ENCODE results near the gene C1orf21.

C1orf21 gene

GRCh38 chr1:184408580-184408979, 21.8 kb downstream of the C1orf21 start:
- no peak overlapping the region for H2BK12ac ChIP-seq (ENCODE audit: low read length)
- H3K27ac ChIP-seq (ENCODE audit: low read depth, low read length) = peak overlapping the region; percentile 53
- H3K36me3 ChIP-seq (ENCODE audit: control insufficient read depth in 1 of 2, insufficient read depth in 2 of 2, low read length in 2 of 2) = no peaks in the 10 kb centered on the region
- no peak overlapping the region for H2BK5ac ChIP-seq (ENCODE audit: low read depth, low read length, poor library complexity)
- no peak overlapping the region for H4K91ac ChIP-seq (ENCODE audit: low read depth, low read length)
- H3K4me3 ChIP-seq (ENCODE audit: low read depth, low read length) = no peak overlapping the region
- H3K9ac ChIP-seq (ENCODE audit: low read length) = no peak overlapping the region
- H3K4ac ChIP-seq (ENCODE audit: low read depth, low read length) = no peak overlapping the region
- no peak overlapping the region for H3K23ac ChIP-seq (ENCODE audit: low read length)
- H2AFZ ChIP-seq (ENCODE audit: insufficient read depth, low read length, poor library complexity) = no peak overlapping the region
- H3K4me2 ChIP-seq (ENCODE audit: low read length) = peak overlapping the region; percentile 8
- no peak overlapping the region for H4K8ac ChIP-seq (ENCODE audit: low read depth, low read length)
- H2AK5ac ChIP-seq (ENCODE audit: low read length) = no peak overlapping the region
- DNase-seq = no peak
- no peaks in the 10 kb centered on the region for H3K9me3 ChIP-seq (ENCODE audit: insufficient read depth, low read depth, low read length)
- H2BK120ac ChIP-seq (ENCODE audit: insufficient read depth, low read length, poor library complexity) = no peak overlapping the region
- no peaks in the 10 kb centered on the region for H3K27me3 ChIP-seq (ENCODE audit: insufficient read depth, low read length)
- no peak overlapping the region for H4K12ac ChIP-seq (ENCODE audit: low read depth, low read length)
- H3K14ac ChIP-seq (ENCODE audit: low read length) = no peak overlapping the region
- H3K18ac ChIP-seq (ENCODE audit: low read length) = no peak overlapping the region
- H3K79me2 ChIP-seq (ENCODE audit: control insufficient read depth, insufficient read depth, low read length, poor library complexity) = no peaks in the 10 kb centered on the region
- peaks cover 0 to 4% of the 10 kb centered on the region in 2 experiments for H3K4me1 ChIP-seq (ENCODE audit: control insufficient read depth in 1 of 2, insufficient read depth in 2 of 2, low read length in 2 of 2)
- H3K79me1 ChIP-seq (ENCODE audit: low read length) = peaks cover 2% of the 10 kb centered on the region
- WGBS (ENCODE audit: extremely low coverage, insufficient coverage, insufficient read length) = no CpG with 5 or more reads among the region's 2 CpGs

- Histone ChIP-seq H3K36me3 (ENCODE audit: control insufficient read depth in 1 of 2, insufficient read depth in 2 of 2, low read length in 2 of 2) (no peaks in the 10 kb centered on the region), H3K4me1 (ENCODE audit: control insufficient read depth in 1 of 2, insufficient read depth in 2 of 2, low read length in 2 of 2) (peaks cover 0 to 4% of the 10 kb centered on the region in 2 experiments)
Observed at GRCh38 chr1:184409011-184409410, 22.2 kb downstream of the C1orf21 start.

GRCh38 chr1:184412472-184412871, 25.6 kb downstream of the C1orf21 start:
- Histone ChIP-seq H3K18ac (ENCODE audit: low read length) (no peak overlapping the region), H3K4me2 (ENCODE audit: low read length) (no peak overlapping the region), H3K4ac (ENCODE audit: low read depth, low read length) (no peak overlapping the region), H3K4me3 (ENCODE audit: low read depth, low read length) (no peak overlapping the region), H4K8ac (ENCODE audit: low read depth, low read length) (no peak overlapping the region), H2BK5ac (ENCODE audit: low read depth, low read length, poor library complexity) (no peak overlapping the region), H2BK12ac (ENCODE audit: low read length) (no peak overlapping the region), H3K27me3 (ENCODE audit: insufficient read depth, low read length) (no peaks in the 10 kb centered on the region), H3K9me3 (ENCODE audit: insufficient read depth, low read depth, low read length) (no peaks in the 10 kb centered on the region), H3K79me1 (ENCODE audit: low read length) (peaks cover 2% of the 10 kb centered on the region), H3K27ac (ENCODE audit: low read depth, low read length) (no peak overlapping the region), H3K14ac (ENCODE audit: low read length) (no peak overlapping the region), H3K9ac (ENCODE audit: low read length) (no peak overlapping the region), H2AFZ (ENCODE audit: insufficient read depth, low read length, poor library complexity) (no peak overlapping the region), H2AK5ac (ENCODE audit: low read length) (no peak overlapping the region), H4K12ac (ENCODE audit: low read depth, low read length) (no peak overlapping the region), H3K79me2 (ENCODE audit: control insufficient read depth, insufficient read depth, low read length, poor library complexity) (no peaks in the 10 kb centered on the region), H4K91ac (ENCODE audit: low read depth, low read length) (no peak overlapping the region), H3K23ac (ENCODE audit: low read length) (no peak overlapping the region), H3K36me3 (ENCODE audit: control insufficient read depth in 1 of 2, insufficient read depth in 2 of 2, low read length in 2 of 2) (no peaks in the 10 kb centered on the region), H3K4me1 (ENCODE audit: control insufficient read depth in 1 of 2, insufficient read depth in 2 of 2, low read length in 2 of 2) (peaks cover 0 to 6% of the 10 kb centered on the region in 2 experiments), H2BK120ac (ENCODE audit: insufficient read depth, low read length, poor library complexity) (no peak overlapping the region)
- no peak for DNase-seq
- WGBS (ENCODE audit: extremely low coverage, insufficient coverage, insufficient read length) = no CpG with 5 or more reads among the region's 1 CpG

More at GRCh38 chr1:184409011-184409410, 22.2 kb downstream of the C1orf21 start:
- H3K4ac ChIP-seq (ENCODE audit: low read depth, low read length) = no peak overlapping the region
- no peaks in the 10 kb centered on the region for H3K27me3 ChIP-seq (ENCODE audit: insufficient read depth, low read length)
- no peak overlapping the region for H3K14ac ChIP-seq (ENCODE audit: low read length)
- no peak overlapping the region for H2BK120ac ChIP-seq (ENCODE audit: insufficient read depth, low read length, poor library complexity)
- no peak overlapping the region for H3K9ac ChIP-seq (ENCODE audit: low read length)
- H3K4me3 ChIP-seq (ENCODE audit: low read depth, low read length) = no peak overlapping the region
- no peak overlapping the region for H4K8ac ChIP-seq (ENCODE audit: low read depth, low read length)
- peak overlapping the region; percentile 25 for H4K91ac ChIP-seq (ENCODE audit: low read depth, low read length)
- H3K79me1 ChIP-seq (ENCODE audit: low read length) = peaks cover 2% of the 10 kb centered on the region
- no CpG with 5 or more reads among the region's 3 CpGs for WGBS (ENCODE audit: extremely low coverage, insufficient coverage, insufficient read length)
- H3K18ac ChIP-seq (ENCODE audit: low read length) = no peak overlapping the region
- H3K27ac ChIP-seq (ENCODE audit: low read depth, low read length) = peak overlapping the region; percentile 53
- H3K9me3 ChIP-seq (ENCODE audit: insufficient read depth, low read depth, low read length) = no peaks in the 10 kb centered on the region
- no peak overlapping the region for H2BK12ac ChIP-seq (ENCODE audit: low read length)
- H3K79me2 ChIP-seq (ENCODE audit: control insufficient read depth, insufficient read depth, low read length, poor library complexity) = no peaks in the 10 kb centered on the region
- no peak for DNase-seq
- no peak overlapping the region for H2AFZ ChIP-seq (ENCODE audit: insufficient read depth, low read length, poor library complexity)
- no peak overlapping the region for H3K23ac ChIP-seq (ENCODE audit: low read length)
- H2BK5ac ChIP-seq (ENCODE audit: low read depth, low read length, poor library complexity) = peak overlapping the region; percentile 49
- no peak overlapping the region for H4K12ac ChIP-seq (ENCODE audit: low read depth, low read length)
- H3K4me2 ChIP-seq (ENCODE audit: low read length) = peak overlapping the region; percentile 8
- no peak overlapping the region for H2AK5ac ChIP-seq (ENCODE audit: low read length)

DNA sequence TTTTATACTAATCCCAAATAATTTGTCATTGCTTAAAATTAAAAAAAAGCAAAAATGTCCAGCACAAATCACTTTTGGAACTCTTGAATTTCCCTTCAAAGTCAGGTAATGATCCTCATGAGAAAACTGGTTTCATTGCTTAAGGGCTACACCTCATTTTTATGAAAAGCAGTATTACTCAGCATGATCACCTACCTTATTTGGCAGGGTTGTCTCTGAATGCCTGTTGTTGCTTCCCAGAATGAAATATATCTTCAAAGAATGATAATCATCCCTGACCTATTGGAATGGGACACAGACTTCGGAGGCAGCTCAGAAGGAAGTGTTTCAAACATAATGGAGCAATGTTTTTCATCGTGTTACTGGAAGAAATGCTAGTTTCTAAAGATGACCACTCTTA, 29.7 kb downstream of the C1orf21 start:
- H2AFZ ChIP-seq (ENCODE audit: insufficient read depth, low read length, poor library complexity) = no peak overlapping the region
- H3K27me3 ChIP-seq (ENCODE audit: insufficient read depth, low read length) = no peaks in the 10 kb centered on the region
- no peak overlapping the region for H4K12ac ChIP-seq (ENCODE audit: low read depth, low read length)
- no peak overlapping the region for H3K9ac ChIP-seq (ENCODE audit: low read length)
- no peak overlapping the region for H3K4ac ChIP-seq (ENCODE audit: low read depth, low read length)
- H4K8ac ChIP-seq (ENCODE audit: low read depth, low read length) = no peak overlapping the region
- H3K79me1 ChIP-seq (ENCODE audit: low read length) = peaks cover 5% of the 10 kb centered on the region
- H3K4me1 ChIP-seq (ENCODE audit: control insufficient read depth in 1 of 2, insufficient read depth in 2 of 2, low read length in 2 of 2) = peaks cover 4 to 6% of the 10 kb centered on the region in 2 experiments
- no peak overlapping the region for H3K23ac ChIP-seq (ENCODE audit: low read length)
- no peak overlapping the region for H2BK120ac ChIP-seq (ENCODE audit: insufficient read depth, low read length, poor library complexity)
- H3K4me2 ChIP-seq (ENCODE audit: low read length) = no peak overlapping the region
- no CpG with 5 or more reads among the region's 2 CpGs for WGBS (ENCODE audit: extremely low coverage, insufficient coverage, insufficient read length)
- H3K14ac ChIP-seq (ENCODE audit: low read length) = no peak overlapping the region
- no peak overlapping the region for H3K18ac ChIP-seq (ENCODE audit: low read length)
- no peak overlapping the region for H3K27ac ChIP-seq (ENCODE audit: low read depth, low read length)
- no peaks in the 10 kb centered on the region for H3K9me3 ChIP-seq (ENCODE audit: insufficient read depth, low read depth, low read length)
- peaks cover 9% of the 10 kb centered on the region for H3K79me2 ChIP-seq (ENCODE audit: control insufficient read depth, insufficient read depth, low read length, poor library complexity)
- no peak overlapping the region for H3K4me3 ChIP-seq (ENCODE audit: low read depth, low read length)
- no peaks in the 10 kb centered on the region for H3K36me3 ChIP-seq (ENCODE audit: control insufficient read depth in 1 of 2, insufficient read depth in 2 of 2, low read length in 2 of 2)
- H4K91ac ChIP-seq (ENCODE audit: low read depth, low read length) = no peak overlapping the region
- no peak overlapping the region for H2BK5ac ChIP-seq (ENCODE audit: low read depth, low read length, poor library complexity)
- H2BK12ac ChIP-seq (ENCODE audit: low read length) = no peak overlapping the region
- H2AK5ac ChIP-seq (ENCODE audit: low read length) = no peak overlapping the region
- DNase-seq = no peak

Measured in trophoblast cell (in vitro differentiated cells and primary cell).